B cell (primary cell): ENCODE data around the gene SPEM3. TPM values are rescaled to one million over a fixed set of nuclear protein-coding genes. Genes with fewer than 3 reads are reported as not detected.

Source experiments
- ATAC-seq: fragments of 200-7000 bp; cut with Tn5 transposase; one replicate; pipeline ENCODE4 v1.10.0; 2021; ENCODE audit warnings: low read depth, mild to moderate bottlenecking, moderate number of reproducible peaks, moderate library complexity
- CTCF ChIA-PET: fragments of 350-600 bp; sonication (Branson Sonifier 250); formaldehyde crosslinking; loops from one replicate; lab custom pipeline; 2021; ENCODE audit warnings: antibody characterized with exemption, inconsistent platforms; lab: Charles Lee
- POLR2A ChIA-PET: fragments of 350-600 bp; sonication (Branson Sonifier 250); formaldehyde crosslinking; loops from one replicate; lab custom pipeline; 2021; ENCODE audit warnings: antibody characterized with exemption; lab: Charles Lee
- DNase-seq: peaks from one replicate; pipeline ENCODE4 v3.0.0; 2013
- H2AFZ ChIP-seq: 2 replicates; pipeline ENCODE4 v1.6.1; 2012; ENCODE audit warnings: mild to moderate bottlenecking, low read depth, low read length; ENCODE audit not compliant: insufficient read depth, poor library complexity, severe bottlenecking
- H3K27ac ChIP-seq, 2 donors: 1 replicate in 1 of 2; 2 replicates in 1 of 2; pipeline ENCODE4 v1.5.1; 2012 to 2013; ENCODE audit warnings: low read length in 2 of 2, mild to moderate bottlenecking in 2 of 2, moderate library complexity in 1 of 2
- H3K27me3 ChIP-seq, 4 experiments: fragments of 200-600 bp in 1 of 4; sonication (generic) in 1 of 4; replicated peaks in 1 of 4; 1 replicate in 2 of 4; 2 replicates in 2 of 4; pipeline versions ENCODE4 v1.6.1 to v1.7.0; 2013 to 2016; ENCODE audit warnings: low read length in 3 of 4, mild to moderate bottlenecking in 2 of 4, mixed read lengths in 1 of 4, moderate library complexity in 1 of 4; ENCODE audit not compliant: insufficient read depth in 4 of 4, control insufficient read depth in 3 of 4; ENCODE audit errors: control extremely low read depth in 1 of 4
- H3K36me3 ChIP-seq, 2 experiments: replicated peaks in 1 of 2; 1 replicate in 1 of 2; 2 replicates in 1 of 2; pipeline versions ENCODE4 v1.6.1 to v1.7.1; 2013; ENCODE audit warnings: low read length in 1 of 2; ENCODE audit not compliant: insufficient read depth in 2 of 2, control insufficient read depth in 1 of 2; ENCODE audit errors: control extremely low read depth in 1 of 2, extremely low read depth in 1 of 2
- H3K4me1 ChIP-seq, 2 donors: fragments of 200-600 bp in 1 of 2; sonication (generic) in 1 of 2; 1 replicate in 1 of 2; 2 replicates in 1 of 2; pipeline versions ENCODE4 v1.5.1 to v1.6.1; 2013 to 2017; ENCODE audit warnings: low read length in 2 of 2; ENCODE audit not compliant: control insufficient read depth in 2 of 2, insufficient read depth in 2 of 2
- H3K4me2 ChIP-seq: replicated peaks from 2 replicates; pipeline ENCODE3; 2012; ENCODE audit warnings: mild to moderate bottlenecking, low read depth, low read length; ENCODE audit not compliant: poor library complexity, severe bottlenecking
- H3K4me3 ChIP-seq, 5 experiments: fragments of 200-600 bp in 1 of 5; sonication (generic) in 1 of 5; 1 replicate in 3 of 5; 2 replicates in 2 of 5; pipeline versions ENCODE4 v1.5.1 to v1.7.0; 2011 to 2016; ENCODE audit warnings: low read length in 4 of 5, mild to moderate bottlenecking in 4 of 5, low read depth in 2 of 5, control low read depth in 1 of 5, moderate library complexity in 1 of 5; ENCODE audit not compliant: insufficient read depth in 1 of 5; ENCODE audit errors: control extremely low read depth in 1 of 5, extremely low read depth in 1 of 5
- H3K79me2 ChIP-seq: fragments of 200-600 bp; sonication (generic); one replicate; pipeline ENCODE4 v1.6.0; 2016; ENCODE audit warnings: low read length; ENCODE audit not compliant: control insufficient read depth, insufficient read depth
- H3K9ac ChIP-seq: fragments of 200-600 bp; sonication (generic); 2 replicates; pipeline ENCODE4 v1.6.1; 2017; ENCODE audit warnings: mild to moderate bottlenecking, low read length, moderate library complexity
- H3K9me3 ChIP-seq, 3 donors: one replicate each; pipeline versions ENCODE4 v1.6.1 to v1.7.1; 2013; ENCODE audit warnings: low read length in 2 of 3; ENCODE audit not compliant: control insufficient read depth in 2 of 3, insufficient read depth in 1 of 3; ENCODE audit errors: control extremely low read depth in 1 of 3
- H4K20me1 ChIP-seq: 2 replicates; pipeline ENCODE4 v1.6.0; 2012; ENCODE audit warnings: mild to moderate bottlenecking, low read length; ENCODE audit not compliant: insufficient read depth, control insufficient read depth, poor library complexity, severe bottlenecking
- H3K27ac Mint-ChIP-seq: one replicate; pipeline ENCODE4 v1.8.0; 2021; ENCODE audit warnings: mixed read lengths
- H3K27me3 Mint-ChIP-seq: one replicate; pipeline ENCODE4 v1.8.0; 2021; ENCODE audit warnings: mixed read lengths
- H3K4me1 Mint-ChIP-seq: one replicate; pipeline ENCODE4 v1.8.0; 2021; ENCODE audit warnings: mixed read lengths
- H3K4me3 Mint-ChIP-seq: one replicate; pipeline ENCODE4 v1.8.0; 2021; ENCODE audit warnings: mixed read lengths
- H3K9me3 Mint-ChIP-seq: one replicate; pipeline ENCODE4 v1.8.0; 2022; ENCODE audit warnings: mixed read lengths; ENCODE audit not compliant: insufficient read depth
- EZH2 ChIP-seq: IDR thresholded peaks from 2 replicates; pipeline ENCODE4 v1.6.1; 2012; ENCODE audit warnings: borderline replicate concordance, low read depth, mild to moderate bottlenecking, moderate library complexity, low read length; ENCODE audit not compliant: insufficient read depth, poor library complexity, severe bottlenecking
- whole genome bisulfite sequencing: methylation state at CpG from one replicate; pipeline ENCODE4 v1.1.5; 2013; ENCODE audit warnings: missing lambda C conversion rate; ENCODE audit not compliant: insufficient coverage; 5-methylcytosine and 5-hydroxymethylcytosine counted together
- intact Hi-C: fragments of 100-400 bp; cut with micrococcal nuclease; formaldehyde crosslinking; loops from one replicate; pipeline ENCODE4 v1.10.0; 2022
- polyA plus RNA-seq: library from polyadenylated mRNA; depleted of rRNA; stranded (reverse); fragments of >200 nt; gene quantifications from 2 replicates; pipeline ENCODE4 v1.2.3, GENCODE V29; 2012
- total RNA-seq, 2 donors: library from RNA; stranded (reverse); fragments of 120-200 nt in 1 of 2; gene quantifications; 1 replicate in 1 of 2; 2 replicates in 1 of 2; pipeline versions ENCODE4 v1.2.3 to v1.2.4, GENCODE V29; 2013 to 2022
- TF ChIP-seq, protein P1 (sequence below): fragments of 200-600 bp; IDR thresholded peaks from one replicate; pipeline ENCODE4 v1.8.0; 2022; ENCODE audit warnings: antibody characterized with exemption, mild to moderate bottlenecking

SPEM3 gene
- total and polyA plus RNA-seq, 2 donors (not counting 1 experiment from before 2014, with no cell fraction given), result not detected

DNA sequence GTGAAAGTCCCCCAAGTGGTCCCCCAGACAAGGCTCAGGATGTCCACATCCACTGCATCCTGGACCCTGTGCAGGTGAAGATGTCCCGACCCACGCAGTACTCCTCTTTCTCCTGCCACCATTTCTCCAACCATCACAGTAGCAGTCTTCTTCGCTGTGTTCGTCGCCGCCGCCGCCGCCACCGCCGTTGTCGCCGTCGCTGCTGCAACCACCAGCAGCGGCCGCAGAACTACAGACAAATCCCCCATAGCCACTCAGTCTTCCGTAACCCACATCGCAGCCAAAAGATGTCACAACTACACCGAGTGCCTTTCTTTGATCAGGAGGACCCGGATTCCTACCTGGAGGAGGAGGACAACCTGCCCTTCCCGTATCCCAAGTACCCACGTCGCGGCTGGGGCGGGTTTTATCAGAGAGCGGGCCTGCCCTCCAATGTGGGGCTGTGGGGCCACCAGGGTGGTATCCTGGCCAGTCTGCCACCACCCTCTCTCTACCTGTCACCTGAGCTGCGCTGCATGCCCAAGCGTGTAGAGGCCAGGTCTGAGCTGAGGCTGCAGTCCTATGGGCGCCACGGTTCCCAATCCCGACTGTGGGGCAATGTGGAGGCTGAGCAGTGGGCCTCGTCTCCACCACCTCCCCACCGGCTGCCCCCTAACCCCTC is 2.3 kb upstream of the SPEM3 start:
- H3K27me3 ChIP-seq, result peaks cover 0 to 3% (median 0%) of the 10 kb centered on the region in 4 experiments
- H3K9ac ChIP-seq, result no peak overlapping the region
- no peak overlapping the region for H3K27ac ChIP-seq
- Mint-ChIP-seq H3K9me3 (no peaks in the 10 kb centered on the region), H3K4me3 (no peak overlapping the region), H3K27ac (no peak overlapping the region), H3K4me1 (no peaks in the 10 kb centered on the region), H3K27me3 (peaks cover 4% of the 10 kb centered on the region)
- TF ChIP-seq, protein P1, sequence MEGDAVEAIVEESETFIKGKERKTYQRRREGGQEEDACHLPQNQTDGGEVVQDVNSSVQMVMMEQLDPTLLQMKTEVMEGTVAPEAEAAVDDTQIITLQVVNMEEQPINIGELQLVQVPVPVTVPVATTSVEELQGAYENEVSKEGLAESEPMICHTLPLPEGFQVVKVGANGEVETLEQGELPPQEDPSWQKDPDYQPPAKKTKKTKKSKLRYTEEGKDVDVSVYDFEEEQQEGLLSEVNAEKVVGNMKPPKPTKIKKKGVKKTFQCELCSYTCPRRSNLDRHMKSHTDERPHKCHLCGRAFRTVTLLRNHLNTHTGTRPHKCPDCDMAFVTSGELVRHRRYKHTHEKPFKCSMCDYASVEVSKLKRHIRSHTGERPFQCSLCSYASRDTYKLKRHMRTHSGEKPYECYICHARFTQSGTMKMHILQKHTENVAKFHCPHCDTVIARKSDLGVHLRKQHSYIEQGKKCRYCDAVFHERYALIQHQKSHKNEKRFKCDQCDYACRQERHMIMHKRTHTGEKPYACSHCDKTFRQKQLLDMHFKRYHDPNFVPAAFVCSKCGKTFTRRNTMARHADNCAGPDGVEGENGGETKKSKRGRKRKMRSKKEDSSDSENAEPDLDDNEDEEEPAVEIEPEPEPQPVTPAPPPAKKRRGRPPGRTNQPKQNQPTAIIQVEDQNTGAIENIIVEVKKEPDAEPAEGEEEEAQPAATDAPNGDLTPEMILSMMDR, result no peak
- no peak for TF ChIP-seq EZH2
- H3K79me2 ChIP-seq, result no peaks in the 10 kb centered on the region
- POLR2A ChIA-PET, result no interaction called here
- no peaks in the 10 kb centered on the region for H3K9me3 ChIP-seq
- no peak for DNase-seq
- no peaks in the 10 kb centered on the region for H3K36me3 ChIP-seq
- WGBS, result 97% methylated on average over 29 of the region's 33 CpGs
- no peak overlapping the region for H2AFZ ChIP-seq
- no peak overlapping the region for H3K4me3 ChIP-seq
- ATAC-seq, result no peak
- H3K4me1 ChIP-seq, result no peaks in the 10 kb centered on the region
- CTCF ChIA-PET, result no interaction called here
- no peak overlapping the region for H3K4me2 ChIP-seq
- intact Hi-C loops, result no loop called here
- H4K20me1 ChIP-seq, result no peaks in the 10 kb centered on the region

DNA sequence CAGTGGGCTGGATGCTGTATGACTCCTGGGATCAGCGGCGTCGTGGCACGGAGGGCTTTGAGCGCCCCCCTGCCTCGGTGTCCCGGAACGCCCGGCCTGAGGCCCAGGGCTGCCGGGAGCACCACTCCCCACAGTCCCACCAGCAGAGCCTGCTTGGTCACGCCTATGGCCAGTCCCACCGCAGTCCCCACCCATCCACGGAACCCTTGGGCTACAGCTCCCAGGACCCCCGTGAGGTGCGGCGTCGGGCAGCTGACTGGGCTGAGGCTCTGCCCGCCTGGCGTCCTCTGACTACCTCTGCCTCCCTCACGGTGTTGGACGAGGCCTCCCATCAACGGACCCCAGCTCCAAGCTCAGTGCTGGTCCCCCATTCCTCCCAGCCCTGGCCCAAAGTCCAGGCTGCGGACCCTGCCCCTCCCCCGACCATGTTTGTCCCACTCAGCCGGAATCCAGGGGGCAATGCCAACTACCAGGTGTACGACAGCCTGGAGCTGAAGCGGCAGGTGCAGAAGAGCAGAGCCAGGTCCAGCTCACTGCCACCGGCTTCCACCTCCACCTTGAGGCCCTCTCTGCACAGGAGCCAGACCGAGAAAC is 1.7 kb upstream of the SPEM3 start:
- ChIA-PET CTCF (no interaction called here), POLR2A (no interaction called here)
- Mint-ChIP-seq H3K4me1 (no peaks in the 10 kb centered on the region), H3K27me3 (peaks cover 4% of the 10 kb centered on the region), H3K4me3 (no peak overlapping the region), H3K27ac (no peak overlapping the region), H3K9me3 (no peaks in the 10 kb centered on the region)
- no peak overlapping the region for H3K4me2 ChIP-seq
- intact Hi-C loops, result no loop called here
- peaks cover 0 to 3% (median 0%) of the 10 kb centered on the region in 4 experiments for H3K27me3 ChIP-seq
- ATAC-seq (no peak), DNase-seq (no peak)
- H3K9ac ChIP-seq, result no peak overlapping the region
- H3K4me3 ChIP-seq, result no peak overlapping the region
- no peaks in the 10 kb centered on the region for H3K9me3 ChIP-seq
- H3K4me1 ChIP-seq, result no peaks in the 10 kb centered on the region
- H4K20me1 ChIP-seq, result no peaks in the 10 kb centered on the region
- 95% methylated on average over 28 of the region's 29 CpGs for WGBS
- H3K27ac ChIP-seq, result no peak overlapping the region
- TF ChIP-seq, protein P1, result no peak
- no peak for TF ChIP-seq EZH2
- H3K36me3 ChIP-seq, result no peaks in the 10 kb centered on the region
- H2AFZ ChIP-seq, result no peak overlapping the region
- H3K79me2 ChIP-seq, result no peaks in the 10 kb centered on the region
